GM18868 (cell line): ENCODE data around the gene WIPF1.
"Not testable (repeated sequence)": the region's sequence is repeated elsewhere in the genome, so short reads cannot be mapped to it uniquely, and the experiment has no call there.

Experiments used
- ATAC-seq: cut with Tn5 transposase; IDR thresholded peaks from one replicate; pipeline ENCODE4 v1.9.1; 2021; ENCODE audit warnings: mild to moderate bottlenecking, moderate library complexity; ENCODE audit not compliant: unreplicated experiment

The WIPF1 gene

DNA sequence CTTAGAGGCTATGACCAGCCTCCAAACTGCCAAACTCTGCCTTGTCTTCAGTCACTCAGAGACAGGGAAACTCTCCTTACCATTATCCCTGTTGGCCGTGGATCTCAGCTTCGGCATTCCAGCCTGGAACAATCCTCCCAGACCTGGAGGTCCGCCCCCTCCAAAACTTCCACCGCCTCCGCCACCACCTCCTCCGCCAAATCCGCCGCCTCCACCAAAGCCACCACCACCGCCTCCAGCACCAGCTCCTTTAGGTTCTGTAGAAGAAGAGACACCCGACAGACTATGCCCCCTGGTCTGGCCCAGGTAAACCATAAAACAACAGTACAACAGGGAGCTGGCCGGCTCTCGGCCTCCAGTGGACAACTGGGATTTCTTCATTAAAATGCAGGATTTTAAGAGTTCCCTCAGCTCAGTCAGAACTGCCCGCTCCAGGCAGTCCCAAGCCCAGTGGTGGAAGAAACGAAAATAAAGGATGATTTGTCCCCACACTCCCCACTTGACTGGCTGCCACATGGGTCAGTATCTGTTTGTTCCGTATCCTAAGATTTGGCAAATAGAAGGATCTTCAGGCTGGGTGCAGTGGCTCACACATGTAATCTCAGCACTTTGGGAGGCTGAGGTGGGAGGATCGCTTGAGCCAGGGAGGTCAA is 22.4 kb downstream of the WIPF1 start:
- no peak for ATAC-seq

DNA sequence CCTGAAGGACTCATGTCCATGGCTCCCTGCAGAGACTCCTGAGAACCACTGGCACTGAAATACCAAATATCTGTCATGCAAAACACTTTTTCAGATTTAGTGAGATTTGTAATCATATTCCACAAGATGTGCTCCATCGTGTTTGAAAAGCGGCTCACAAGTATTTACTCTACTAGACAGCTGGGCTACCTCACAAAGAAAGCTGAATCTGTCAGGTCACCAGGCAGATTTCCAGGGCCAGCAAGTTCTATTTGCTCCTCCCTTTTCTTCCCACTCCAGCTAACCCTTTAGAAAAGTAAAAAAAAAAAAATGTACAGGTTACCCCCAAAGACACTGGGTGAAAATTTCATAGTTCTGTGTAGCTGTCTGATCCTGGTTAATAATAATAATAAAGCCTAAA is 22.9 kb downstream of the WIPF1 start:
- ATAC-seq: no peak

DNA sequence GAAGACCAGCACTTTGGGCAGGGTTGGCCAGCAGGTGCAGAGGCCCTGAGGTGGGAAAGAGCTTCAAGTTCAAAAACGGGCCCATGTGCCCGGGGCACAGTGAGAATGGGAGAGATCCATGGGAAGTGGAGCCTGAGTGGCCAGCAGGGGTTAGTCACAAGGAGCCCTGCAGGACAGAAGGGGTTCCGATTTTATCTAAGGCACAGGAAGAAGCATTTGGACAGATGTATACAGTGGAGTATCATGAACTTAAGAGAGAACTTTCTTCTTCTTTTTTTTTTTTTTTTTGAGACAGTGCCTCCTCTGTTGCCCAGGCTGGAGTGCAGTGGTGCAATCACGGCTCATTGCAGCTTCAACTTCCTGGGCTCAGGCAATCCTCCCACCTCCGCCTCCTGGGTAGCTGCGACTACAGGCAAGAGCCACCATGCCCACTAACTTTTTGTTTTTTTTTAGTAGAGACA is 24.0 kb downstream of the WIPF1 start:
- ATAC-seq: no peak

DNA sequence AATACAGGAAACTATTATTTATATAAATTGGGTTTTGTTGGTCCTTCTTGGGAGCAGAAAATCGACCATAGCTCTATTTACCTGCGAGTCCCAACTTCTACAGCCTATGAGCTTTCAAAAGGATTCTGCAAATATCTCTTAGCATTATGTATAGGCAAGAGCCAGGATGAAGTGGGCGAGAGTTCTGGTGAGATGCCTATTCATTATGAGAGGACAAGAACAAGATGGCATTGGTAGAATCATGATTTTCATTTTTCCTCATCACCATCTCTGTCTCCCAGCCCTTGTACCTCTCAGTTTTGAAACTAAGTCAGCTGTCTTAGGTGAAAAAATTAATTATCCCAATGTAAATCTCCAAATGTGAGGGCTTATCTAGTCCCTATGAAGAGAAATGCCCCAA is 25.0 kb downstream of the WIPF1 start:
- ATAC-seq: no peak

DNA sequence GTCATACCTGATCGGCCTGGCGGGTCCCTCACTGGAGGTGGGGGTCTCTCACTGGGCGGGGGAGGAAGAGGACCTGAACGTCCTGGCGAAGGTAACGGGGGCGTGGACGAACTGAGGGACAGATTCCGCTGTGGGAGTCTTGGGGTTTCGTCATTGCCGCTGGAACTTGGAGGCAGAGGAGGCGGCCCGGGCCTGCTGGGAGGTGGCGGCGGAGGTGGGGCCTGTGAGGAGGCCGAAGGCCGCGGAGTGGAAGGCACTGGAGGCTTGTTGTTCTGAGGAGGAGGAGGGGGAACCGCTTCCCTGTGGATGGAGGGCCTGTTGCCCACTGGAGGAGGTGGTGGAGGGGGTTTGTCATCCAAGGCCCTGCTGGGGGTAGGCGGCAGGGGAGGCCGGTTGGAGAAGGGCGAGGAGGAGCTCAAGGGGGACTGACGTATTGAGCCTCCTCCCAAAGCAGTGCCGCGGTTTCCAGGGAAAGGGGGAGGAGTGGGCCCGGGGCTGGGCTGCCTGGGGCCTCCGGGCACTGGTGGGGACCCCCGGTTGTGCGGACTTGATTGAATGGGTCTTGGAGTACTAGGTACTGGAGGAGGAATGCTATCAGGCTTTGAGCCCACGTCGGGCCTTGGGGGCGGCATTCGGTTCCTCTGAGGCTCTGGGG is 25.8 kb downstream of the WIPF1 start:
- no peak for ATAC-seq

DNA sequence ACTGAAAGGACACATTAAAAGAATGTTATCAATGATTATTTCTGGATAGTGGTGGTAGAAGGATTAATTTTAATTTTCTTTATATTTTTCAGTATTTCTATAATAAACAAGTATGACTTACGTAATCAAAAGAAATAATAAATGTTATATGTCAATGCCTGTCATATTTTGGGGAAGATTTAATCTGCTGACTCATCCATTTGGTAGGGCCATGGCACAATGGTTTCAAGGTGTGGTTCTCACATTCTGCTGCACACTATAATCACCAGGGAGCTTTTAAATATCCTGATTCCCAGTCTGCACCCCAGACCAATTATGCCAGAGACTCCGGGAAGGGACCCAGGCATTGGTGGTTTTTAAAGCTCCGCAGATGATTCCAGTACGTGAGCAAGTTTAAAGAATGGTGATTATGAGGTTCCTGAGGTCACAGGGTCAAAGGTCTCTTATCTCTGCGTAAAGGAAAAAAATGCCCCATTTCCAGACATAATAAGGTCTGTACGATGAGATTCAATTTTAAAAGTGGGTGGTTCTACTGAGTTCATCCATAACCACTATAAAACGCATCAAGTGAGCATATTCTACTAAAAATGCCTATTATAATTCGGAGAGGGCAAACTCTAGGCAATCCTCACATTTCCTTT is 27.2 kb downstream of the WIPF1 start:
- no peak for ATAC-seq

DNA sequence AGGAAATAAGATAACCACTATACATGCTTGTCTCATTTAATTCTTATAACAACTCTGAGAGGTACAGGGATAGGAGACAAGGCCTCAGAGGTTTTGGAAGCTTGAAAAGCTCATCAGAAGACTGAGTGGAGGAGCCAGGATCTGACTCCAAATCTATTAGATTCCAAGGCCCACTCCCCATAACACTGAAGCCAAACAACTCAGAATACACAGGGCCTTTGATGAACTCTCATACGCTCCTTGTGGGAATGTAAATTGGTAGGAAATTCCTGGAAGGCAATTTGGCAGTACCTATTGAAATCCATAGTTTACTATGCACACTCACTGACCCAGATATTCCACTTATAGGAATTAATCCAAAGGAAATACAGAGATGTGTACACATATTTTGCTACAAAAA is 27.9 kb downstream of the WIPF1 start:
- ATAC-seq: no peak

DNA sequence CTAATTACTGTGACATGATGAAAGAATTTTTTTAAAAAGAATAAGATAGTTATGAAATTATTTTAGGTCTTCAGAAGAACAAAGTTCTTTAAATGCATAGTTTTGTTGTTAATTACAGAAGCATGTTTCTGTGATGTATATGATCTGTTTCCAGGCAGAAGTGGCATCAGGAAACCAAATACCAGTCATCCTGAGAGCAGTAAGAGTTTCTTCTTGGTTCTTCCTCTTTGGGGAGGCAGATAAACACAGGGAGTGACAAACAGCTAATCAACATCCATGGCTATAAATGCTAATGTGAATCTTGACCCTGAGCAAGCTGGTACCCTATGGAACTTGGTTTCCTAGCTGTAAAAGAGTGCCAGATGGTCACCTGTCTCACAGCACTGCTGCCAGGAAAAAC is 29.2 kb downstream of the WIPF1 start:
- ATAC-seq: peak; percentile 50

DNA sequence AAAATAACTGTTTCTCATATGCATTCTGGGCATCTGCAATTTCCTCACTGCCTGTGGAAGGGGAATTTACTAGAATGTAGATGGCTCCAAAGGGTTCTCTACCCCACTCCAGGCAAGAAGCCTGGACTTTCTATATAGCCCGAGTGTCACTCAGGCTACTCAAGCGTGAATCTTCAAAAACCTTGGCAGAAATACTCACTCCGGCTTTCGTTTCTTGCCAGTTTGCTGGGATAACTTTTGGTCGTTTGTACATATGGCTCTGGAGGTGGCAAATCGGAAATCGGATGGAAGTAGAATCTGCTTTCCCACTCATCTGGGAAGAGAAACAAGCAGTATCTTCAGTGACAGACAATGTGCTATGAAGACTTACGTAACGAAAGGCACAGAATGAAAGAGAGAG is 30.7 kb downstream of the WIPF1 start:
- ATAC-seq: no peak

DNA sequence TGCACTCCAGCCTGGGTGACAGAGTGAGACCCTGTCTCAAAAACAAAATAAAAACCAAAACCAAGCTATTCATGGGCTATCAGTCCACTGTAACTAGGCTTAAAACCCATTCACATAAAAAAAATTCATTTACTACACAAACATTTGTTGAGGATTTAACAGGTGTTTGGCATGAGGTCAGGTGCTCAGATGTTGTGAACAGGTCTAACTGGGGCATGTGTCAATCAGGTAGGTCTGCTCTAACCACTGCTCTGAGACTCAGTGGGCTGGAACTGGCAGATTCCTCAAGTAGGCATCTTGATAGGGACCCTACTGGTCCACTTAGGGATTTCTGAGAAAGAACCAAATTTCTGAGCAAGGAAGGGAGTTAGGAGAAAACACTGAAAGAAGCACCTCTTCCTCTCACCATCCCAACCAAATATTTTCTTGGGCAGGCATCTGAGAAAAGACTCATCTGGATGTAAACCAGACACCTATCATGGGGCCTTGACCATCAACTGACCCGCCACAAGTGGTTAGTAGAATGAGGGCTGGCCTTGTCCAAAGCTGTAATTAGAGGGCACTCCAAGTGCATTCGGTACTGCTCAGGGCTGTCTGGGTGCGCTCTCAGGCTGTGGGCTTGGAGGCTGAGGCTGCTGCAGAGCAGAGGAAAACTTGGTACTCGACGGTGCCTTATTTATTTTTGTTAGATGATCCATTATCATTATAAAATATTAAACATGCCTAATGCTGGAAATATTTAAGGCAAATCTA is 33.9 kb downstream of the WIPF1 start:
- no peak for ATAC-seq

DNA sequence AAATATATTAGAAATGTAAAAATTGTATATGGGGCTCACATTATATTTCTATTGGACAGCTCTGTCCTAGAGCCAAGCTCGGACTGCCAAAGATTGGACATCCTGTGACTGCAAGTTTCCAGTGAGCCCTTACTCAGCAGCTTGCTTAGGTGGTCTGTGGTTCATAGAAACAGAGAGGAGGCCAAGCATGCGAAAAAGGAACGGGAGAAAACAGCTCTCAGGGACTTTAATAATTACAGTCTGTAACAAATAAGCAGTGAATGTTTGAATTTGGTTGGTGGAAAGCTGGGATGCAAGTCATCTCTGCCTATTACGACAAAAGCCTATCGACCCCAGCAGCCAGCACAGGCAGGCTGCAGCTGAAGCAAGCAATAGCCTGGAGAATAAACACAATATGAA is 35.6 kb downstream of the WIPF1 start:
- no peak for ATAC-seq

DNA sequence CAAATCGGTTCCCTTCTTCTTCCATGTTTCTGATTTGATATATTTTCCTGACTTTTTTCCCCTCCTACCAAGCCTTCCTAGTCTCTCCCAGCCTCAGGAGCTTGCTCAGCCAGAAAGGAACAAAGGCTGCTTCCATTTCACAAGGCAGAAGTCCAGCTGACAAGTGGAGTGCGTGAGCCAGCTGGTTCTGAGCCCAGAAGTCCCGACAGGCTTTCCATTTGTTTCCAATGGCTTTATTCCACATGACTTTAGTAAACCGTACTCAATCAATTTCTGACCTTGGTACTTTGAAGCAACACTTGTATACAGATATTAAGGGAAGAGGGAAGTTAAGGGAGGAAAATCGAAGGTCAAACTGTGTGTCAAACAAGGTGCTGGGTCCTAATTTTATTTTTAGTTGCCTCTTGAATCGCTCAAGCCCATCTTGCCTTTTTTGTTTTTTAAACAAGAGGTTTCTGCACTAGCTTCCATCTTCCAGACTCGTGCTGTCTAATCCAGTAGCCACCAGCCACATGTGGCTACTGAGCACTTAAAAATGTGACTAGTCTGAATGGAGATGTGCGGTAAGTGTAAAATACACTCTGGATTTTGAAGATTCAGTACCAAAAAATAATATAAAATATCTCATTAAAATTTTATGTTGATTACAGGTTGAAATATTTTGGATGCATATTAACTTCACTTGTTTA is 36.2 kb downstream of the WIPF1 start:
- no peak for ATAC-seq

DNA sequence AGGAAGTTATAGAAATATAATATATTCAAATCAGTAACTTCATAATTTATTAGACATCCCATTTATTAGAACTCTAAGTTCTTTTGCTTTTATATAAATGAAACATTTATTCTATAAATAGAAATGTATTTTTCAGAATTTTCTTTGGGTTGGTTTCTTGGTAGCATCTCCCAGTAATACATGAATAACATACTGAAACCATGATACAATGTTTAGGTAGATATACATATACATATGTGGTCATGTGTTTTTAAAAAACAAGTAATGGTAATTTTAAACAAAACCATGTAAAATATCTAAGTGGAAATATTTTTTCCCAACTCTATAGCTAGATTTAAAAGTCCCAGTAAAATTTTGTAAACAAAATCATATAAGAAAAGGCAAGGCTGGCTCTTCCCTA is 36.9 kb downstream of the WIPF1 start:
- ATAC-seq: no peak

DNA sequence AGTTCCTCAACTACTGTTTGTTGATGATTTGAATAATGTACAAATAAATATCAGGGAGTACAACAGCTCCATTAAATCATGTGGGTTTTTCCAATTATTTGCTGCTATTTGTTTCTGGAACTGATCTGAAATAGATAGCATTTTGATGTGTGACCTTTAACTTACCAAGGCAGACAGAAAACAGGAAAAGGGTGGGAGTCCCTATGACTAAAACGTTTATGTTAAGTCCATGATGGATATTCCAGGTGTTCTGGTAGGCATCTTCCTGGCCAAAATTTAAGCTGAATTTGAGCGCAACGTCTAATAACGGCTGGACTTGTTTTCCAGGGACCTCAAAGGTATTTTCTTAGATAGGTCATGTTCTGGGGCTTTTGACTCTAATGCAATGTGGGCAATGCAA is 41.6 kb downstream of the WIPF1 start:
- ATAC-seq: no peak

DNA sequence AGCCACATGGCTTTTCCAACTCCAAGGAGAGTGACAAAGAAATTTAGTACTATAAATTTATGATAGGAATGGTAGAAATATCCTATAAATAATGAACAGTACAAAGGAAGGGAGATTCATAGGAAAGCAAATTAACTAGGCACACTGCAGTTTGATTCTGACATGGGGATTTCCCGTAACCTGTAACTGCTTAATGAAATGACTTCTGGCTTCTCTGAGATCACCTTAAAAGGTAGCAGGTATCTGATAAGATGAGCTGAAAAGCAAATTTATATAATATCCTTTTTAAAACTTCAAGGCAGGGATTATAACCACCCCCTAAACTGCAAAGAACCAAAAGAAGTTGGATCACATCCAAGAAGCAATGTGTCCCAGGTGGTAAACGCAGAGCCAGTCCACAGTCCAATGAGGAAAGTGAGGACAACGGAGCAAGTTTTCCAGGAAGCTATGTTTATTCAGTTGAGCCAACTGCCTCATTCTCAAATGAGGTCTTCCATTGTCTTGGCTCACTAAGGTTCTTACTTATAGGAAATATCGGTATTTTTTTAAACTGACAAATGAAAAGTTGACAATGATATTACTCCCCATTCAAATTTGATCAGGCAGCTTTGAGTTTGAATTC is 43.0 kb downstream of the WIPF1 start:
- peak; percentile 43 for ATAC-seq

DNA sequence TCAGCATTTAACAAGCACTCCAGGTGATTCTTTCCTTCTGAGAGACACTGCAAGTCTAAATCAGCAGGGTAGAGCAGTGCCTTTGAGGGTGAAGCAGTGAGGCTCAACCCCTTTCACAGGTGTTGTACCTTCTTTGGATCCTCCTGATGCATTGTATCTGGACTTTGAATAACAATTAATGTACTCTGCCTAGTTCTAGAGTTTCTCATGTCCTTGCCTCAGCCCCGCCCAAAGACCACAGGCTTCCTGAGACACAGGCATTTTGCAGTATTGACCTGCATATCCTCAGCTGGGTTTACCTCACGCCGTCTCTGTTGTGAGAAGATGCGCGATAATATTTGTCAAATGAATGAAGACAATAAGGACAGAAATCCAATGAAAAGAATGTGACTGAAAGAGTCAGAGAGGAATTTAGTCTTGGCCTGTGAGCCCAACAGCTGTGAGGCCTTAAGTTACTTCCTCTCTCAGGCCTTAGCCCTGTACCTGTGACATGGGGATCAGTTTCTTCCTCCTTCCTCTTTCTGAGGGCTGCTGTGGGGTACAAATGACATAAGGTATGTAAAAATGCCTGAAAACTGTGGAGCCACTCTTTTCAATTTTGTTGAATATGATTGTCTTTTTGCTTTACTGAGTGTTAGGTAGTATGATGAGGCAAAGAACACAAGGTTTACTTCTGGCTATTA is 43.7 kb downstream of the WIPF1 start:
- peak; percentile 87 for ATAC-seq

DNA sequence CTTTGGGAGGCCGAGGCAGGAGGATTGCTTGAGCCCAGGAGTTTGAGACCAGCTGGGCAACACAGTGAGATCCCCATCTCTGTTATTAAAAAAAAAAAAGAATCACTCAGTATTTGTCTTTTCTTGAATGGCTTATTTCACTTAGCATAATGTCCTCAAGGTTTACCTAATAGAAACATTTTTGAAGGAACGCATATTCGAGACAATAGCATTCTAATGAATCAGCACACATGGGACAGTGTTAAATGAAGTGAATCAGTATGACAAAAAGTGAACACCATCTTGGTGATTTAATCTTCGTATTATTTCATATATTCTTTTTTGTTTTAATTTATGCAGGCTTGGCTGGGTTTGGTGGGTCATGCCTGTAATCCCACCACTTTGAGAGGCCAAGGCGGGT is 44.7 kb downstream of the WIPF1 start:
- ATAC-seq: no peak

DNA sequence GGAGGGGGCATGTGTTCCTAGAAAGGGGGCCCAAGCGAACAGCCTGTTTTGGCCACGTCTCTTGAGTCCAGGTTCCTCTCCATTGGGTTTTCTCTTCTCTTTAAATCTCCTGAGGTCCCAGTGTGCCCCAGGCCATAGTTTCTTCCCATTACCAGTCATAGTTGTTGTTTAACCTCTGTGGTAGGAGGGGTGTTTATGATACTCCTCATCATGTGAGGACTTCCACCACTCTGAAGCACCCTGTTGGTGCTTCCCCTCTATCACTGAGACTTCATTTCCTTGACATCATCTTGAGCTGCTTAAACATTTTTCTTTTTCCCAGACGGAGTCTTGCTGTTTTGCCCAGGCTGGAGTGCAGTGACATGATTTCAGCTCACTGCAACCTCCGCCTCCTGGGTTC is 45.9 kb downstream of the WIPF1 start:
- ATAC-seq: no peak

DNA sequence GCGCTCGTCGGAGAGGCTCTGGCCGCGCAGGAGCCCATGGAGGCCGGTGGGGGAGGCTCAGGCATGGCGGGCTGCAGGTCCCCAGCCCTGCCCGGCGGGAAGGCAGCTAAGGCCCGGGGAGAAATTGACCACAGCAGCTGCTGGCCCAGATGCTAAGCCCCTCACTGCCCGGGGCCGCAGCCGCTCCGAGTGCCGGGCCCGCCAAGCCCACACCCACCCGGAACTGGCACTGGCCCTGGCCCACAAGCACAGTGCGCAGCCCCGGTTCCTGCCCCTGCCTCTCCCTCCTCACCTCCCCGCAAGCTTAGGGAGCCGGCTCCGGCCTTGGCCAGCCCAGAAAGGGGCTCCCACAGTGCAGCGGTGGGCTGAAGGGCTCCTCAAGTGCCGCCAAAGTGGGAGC is 49.0 kb downstream of the WIPF1 start:
- not testable (repeated sequence) for ATAC-seq

DNA sequence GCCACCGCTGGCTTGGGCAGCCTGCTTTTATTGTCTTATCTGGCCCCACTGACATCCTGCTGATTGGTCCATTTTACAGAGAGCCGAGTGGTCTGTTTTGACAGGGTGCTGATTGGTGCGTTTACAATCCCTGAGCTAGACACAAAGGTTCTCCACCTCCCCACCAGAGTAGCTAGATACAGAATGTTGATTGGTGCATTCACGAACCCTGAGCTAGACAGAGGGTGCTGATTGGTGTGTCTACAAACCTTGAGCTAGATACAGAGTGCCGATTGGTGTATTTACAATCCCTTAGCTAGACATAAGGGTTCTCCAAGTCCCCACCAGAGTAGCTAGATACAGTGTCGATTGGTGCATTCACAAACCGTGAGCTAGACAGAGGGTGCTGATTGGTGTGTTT is 49.6 kb downstream of the WIPF1 start:
- not testable (repeated sequence) for ATAC-seq
